ENCODE data around the gene EIF5.

EIF5 gene

DNA sequence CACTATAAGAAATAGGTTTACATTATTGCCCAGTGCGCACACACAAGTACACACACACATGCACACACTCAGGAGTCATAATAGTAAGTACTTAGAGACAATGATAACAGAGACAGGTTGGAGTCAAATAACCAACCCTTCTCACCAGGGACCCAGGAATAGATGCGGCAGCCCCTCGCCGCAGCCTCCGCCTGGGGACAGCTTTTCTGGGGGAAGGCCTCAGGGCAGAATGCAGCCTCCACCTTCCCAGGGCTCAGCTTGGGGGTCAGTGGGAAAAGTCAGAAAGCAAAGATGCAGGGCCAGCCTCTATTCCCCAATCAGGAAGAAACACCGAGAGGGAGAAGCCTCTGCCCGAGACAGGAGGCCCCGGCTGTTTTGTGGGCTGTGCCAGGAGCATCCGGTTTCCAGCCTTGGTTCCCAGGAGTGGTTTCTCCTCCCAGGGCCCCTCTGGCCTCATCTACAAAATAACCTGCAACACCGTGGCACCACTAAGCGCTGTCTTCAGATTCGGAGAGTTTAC, 23.4 kb upstream of the EIF5 start:
- DNase-seq: no peak

DNA sequence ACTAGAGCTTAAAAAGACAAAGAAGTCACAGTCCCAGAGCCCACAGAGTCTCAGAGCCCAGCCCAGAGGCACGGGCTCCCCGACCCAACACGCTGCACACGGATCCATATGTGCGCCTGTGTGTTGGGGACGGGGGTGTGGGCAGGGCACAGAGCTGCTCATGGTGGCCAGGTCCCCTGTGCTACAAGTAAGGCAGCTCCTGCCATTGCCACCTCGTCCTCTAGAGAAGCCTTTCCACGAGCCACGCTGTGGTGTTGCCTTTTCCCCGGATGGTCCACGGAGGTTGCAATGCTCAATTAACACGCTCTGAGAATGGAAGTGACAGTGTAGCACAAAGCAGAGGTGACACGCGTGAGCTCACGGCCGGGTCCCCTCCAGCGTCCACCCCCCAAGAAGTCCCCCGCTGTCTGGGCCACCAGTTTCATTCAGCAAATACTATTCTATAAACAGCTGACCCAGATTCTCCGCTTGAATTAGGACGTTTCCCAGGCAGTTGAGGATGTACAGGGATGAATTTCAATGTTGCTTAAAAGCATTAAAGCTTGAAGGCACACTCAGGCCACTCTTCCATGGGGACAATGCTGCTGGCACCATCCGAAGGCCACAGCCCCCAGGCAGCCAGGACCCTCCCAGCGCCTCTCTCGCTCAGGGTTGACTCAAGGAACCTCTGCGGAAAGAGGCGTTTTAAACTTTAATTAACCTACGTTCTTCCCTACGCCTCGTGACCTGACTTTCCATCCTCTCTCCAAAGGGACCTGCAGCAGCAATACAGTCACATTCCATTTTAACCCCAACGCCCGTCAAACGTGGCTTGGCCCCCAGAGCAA, 22.7 kb upstream of the EIF5 start:
- DNase-seq: no peak

DNA sequence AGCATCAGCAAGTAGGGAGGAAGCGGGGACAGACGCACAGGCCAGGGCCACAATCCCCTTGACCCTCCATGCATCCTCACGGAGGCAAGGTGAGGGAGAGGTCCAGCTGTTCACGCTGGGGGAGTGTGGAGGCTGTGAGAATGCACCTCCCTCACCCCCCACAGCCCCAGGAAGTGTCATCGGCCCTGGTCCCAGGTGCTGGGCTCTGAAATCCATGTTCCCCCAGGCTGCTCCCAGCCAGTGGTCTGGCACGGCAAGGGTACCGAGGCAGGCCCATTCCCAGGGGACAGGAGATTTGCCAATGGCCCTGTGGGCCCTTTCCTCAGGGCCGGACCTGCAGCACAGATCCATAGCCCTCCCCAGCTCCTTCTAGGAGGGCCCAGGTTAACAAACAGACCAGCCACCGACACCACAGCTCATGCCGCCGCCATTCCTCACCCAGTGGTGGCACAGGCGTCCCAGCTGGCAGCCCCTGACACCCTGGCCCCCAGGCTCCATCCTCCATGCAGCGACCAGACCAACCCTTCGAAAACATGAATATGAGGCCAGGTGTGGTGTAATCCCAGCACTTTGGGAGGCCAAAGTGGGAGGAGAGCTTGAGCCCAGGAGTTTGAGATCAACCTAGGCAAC, 21.9 kb upstream of the EIF5 start:
- no peak for DNase-seq

DNA sequence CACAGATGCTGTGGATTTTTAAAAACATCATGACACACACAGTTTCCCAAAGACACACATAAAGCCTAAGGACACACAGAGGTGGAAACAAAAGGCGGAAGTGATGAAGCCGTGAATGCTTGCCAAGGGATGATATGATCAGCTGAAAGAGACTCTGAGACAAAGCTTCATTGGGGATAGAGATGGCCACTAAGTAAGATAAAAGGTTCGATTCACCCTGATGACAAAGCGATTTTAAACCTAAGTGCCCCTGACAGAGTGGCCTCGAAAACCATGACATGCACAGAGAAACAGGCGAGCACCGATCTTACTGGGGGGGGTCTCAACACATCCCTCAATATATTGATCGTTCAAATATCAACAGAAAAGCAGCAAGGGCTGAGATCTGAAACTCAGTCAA, 20.3 kb upstream of the EIF5 start:
- no peak for DNase-seq

DNA sequence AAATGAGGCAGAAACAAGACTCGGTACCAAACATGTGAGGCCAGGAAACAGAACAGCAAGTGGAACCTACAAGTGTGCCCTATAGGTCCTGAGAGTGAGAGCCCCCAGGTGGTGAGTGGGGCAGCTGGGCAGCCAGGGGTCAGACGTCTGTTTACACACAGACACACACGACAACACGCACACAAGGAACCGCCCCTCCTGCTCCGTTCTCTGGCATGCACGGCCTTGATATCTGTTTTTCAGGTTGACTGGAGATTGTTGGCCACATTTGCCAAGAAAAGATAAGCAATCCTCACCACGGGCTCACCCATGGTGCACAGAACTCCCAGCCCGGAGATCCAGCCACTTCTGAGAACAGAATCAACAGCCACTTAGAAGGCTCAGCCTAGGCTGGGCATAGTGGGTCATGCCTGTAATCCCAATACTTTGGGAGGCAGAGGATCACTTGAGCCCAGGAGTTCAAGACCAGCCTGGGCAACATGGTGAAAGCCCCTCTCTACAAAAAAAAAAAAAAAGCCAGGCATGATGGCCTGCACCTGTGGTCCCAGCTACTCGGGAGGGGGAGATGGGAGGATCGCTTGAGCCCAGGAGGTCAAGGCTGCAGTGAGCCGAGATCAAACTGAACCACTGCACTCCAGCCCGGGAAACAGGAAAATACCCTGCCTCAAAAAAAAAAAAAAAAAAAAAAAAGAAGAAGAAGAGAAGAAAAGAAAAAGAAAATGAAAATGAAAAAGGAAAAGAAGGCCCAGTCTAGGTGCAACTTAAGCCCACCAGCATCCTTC, 19.4 kb upstream of the EIF5 start:
- DNase-seq: no peak

DNA sequence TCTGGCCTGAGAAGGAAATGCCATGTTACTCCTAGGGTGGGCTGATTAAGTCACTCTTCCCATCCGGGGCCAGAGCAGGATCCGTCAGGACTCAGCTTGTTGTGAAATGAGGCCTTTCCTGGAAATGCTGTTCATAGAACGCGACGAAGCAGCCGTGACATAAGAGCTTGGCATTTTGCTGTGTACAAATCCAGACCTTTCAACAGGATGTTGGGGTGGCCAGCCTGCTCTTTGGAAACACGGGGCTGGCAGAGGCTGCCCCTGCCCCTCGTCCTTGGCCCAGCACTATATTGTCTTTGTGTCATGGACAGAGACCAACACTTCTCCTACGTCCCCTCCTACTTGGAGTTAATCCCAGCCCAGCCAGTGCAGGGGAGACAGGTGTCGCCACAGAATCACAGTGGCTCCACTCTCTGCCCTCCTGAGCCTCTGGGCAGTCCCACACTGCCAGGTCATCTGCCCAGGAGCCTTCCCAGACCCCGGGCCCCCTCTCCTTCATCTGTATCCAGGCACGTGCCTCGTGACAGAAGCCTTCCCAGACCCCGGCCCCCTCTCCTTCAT, 18.6 kb upstream of the EIF5 start:
- DNase-seq: no peak

DNA sequence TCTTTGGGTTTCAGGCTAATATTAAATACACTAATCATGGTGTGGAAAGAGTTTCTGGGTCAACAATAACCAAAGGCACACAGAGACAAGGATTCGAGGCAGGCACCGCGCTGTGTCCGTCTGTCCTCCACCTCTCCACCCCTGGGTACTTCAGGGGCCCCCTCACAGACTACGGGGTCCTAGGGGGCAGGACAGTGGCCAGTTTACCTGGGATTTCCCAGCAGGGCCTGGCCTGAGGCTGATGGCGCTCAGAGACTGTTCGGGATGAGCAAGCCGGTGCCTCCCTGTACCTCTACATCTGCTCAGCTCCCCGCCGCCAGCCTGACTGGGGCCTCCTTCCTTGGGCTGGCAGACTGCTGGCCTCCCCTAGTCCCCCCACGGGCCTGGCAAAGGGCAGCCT, 18.1 kb upstream of the EIF5 start:
- DNase-seq: no peak

DNA sequence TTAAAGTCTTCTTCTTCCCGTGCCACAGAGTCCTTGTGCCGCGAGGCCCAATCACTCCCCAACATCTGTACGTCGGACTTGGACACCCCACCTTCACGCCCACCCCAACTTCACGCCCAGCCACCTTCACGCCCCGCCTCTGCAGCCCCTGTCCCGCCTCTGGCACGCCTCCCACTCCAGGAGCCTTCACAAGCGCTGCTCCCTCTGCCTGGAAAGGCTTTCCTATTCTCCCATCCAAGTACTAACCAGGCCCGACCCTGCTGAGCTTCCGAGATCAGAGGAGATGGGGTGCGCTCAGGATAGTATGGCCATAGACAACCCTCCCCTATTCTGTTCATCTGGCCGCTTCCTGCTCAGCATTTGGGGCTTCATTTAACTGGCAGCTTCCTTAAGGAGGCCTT, 17.3 kb upstream of the EIF5 start:
- no peak for DNase-seq

DNA sequence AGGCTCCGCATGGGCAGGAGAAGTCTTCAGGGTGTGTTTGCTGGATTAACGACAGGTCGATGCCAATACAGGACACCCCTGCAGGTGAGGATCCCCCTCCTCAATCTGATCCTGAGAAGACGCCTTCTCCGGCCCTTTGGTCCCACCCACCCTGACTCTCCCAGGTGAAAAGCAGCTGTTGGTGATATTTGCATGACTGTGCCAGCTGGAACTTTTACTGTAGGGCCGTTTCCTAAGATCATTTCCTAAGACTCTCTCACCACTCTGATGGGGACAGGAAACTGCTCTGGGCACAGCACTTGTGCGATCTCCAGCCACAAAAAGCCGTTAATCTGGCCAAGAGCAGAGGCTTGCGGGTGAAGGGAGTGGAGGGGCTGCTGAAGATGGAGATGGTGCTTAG, 16.8 kb upstream of the EIF5 start:
- no peak for DNase-seq

DNA sequence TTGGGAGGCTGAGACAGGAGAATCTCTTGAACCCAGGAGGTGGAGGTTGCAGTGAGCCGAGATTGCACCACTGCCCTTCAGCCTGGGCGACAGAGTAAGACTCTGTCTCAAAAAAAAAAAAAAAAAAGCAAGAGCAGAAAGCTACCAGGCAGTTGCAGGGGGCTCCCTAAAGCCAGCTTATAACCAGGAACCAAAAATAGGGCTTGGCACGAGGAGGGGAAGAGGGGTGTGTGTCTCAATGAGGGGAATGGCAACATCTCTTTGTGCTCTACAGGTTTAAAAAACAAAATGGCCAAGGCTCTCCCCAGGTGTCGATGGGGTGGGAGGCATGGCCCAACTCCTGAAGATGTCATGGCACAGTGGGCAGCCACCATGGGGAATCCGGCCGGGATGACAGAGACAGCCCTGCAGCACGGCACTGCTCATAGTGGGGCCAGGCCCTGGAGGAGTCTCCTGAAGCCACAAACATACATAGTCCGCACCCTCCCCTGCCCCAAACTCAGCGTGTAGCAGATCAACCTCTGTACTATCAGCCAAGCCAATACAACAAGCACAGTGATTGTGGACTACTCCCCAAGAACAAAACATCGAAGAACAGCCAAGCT, 16.0 kb upstream of the EIF5 start:
- DNase-seq: no peak

DNA sequence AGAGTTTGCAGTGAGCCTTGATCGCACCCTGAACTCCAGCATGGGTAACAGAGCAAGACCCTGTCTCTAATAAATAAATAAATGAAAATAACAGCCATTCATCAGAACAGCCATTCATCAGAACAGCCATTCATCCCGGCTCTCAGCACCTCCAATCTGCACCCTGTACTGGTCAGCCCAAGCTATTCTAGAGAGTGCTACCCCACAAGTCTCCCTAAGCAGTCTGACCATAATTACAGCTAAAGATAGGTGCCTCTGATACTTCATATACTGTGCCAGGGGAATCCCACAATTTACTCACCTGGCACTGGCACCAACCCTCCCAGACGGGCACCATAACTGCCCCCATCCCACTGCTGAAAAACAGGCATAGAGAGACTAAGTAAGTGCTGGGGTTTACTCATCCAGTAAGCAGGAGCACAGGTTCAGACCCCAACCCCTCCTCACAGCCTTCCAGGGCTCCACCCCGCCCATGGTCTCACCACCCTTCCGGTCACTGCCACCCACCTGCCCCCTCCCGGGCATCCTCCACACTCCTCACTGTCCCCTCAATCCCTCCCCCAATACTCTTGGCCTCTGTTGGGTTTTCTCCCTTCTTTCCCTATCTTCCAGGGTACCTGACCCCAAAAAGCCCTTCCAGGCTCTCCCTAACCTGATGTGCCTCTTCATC, 15.2 kb upstream of the EIF5 start:
- DNase-seq: no peak

DNA sequence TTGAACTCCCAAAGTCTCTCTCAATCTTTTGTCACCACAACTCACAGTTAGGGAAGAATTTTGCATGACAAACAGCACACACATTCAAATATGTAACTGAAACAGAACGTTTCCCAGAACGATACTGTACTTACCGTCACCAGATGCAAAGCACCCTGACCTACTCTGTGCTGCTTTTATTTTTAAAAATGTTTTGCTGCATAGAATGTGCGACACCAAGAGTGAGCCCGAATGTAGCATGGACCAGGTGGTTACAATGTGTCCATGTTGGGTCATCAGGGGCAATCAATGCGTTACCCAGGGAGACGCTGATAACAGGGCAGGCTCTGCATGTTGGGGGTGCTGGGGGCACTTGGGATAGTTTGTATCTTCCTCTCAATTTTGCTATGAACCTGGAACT, 14.6 kb upstream of the EIF5 start:
- no peak for DNase-seq

DNA sequence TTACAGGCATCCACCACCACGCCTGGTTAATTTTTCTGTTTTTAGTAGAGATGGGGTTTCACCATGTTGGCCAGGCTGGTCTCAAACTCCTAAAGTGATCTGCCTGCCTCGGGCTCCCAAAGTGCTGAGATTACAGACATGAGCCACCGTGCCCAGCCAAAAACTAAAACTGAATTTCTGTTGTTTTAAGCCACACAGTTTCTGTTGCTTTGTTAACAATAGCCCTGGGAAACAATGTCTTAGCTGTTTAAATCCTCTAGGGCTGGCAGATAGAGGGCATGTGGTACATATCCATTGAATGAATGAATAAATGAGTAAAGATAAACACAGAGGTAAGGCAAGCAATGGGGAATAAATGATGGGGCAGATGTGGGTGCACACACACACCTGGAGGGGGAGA, 8.0 kb upstream of the EIF5 start:
- no peak for DNase-seq

DNA sequence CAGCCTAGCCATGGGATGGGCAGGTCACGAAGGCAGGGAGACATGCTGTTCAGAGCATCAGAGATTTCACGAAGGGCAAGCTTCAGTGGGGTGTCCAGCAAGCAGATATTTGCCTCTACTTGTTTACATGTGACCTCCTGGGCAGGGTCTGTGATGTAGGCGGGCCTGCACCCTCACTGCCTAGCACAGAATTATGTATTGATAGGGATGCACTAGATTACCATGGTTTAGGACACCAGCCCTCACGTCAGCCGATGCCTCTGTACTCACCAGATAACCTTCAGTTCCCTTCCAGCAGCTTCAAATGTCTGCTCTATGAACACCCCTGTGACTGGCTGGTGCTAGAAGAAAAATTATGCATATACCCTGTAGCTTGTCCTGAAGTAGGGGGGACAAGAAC, 5.1 kb upstream of the EIF5 start:
- no peak for DNase-seq

DNA sequence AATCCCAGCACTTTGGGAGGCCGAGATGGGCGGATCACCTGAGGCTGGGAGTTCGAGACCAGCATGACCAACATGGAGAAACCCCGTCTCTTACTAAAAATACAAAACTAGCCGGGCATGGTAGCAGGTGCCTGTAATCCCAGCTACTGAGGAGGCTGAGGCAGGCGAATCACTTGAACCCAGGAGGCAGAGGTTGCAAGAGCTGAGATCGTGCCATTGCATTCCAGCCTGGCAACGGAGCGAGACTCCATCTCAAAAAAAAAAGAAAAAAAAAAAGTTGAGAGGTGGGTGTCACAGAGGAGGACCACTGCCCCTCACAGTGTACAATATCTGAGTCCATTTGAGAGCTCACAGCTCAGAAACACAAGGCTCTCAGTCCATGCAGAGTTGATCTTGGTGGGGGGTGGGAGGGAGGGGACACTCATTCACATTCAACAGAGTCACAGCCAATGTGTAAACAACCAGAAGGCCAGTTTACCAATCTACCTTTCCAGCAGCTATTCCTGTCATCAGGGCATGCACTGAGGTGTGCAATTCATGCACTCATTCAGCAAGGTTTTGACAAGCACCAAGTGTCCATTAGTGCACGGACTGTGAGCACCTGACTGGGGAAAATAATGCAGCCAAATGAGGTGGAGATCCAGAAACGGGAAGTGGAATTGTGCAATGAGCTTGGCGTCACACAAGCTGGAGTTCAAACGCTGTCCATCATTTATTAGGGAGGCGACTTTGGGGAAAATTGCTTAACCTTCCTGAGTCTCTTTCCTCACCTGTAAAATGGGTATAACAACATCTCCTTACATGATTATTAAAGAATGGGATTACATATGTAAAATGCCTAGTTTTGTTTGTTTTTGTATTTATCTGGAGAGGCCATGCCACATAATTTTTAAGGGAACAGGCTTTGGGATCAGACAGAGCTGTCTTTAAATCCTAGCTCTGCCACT, 4.4 kb upstream of the EIF5 start:
- DNase-seq: no peak

DNA sequence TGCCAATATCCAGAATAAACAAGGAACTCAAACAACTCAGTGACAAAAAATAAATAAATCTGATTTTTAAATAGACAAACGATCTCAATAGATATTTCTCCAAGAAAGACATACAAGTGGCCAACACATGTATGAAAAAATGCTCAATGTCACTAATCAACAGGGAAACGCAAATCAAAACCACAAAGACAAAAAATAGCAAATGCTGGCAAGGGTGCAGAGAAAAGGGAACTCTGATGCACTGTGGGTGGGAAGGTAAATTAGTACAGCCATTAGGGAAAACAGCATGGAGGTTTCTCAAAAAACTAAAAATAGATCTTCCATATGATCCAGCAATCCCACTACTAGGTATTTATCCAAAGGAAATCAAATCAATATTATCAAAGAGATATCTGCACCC, 3.5 kb upstream of the EIF5 start:
- no peak for DNase-seq

DNA sequence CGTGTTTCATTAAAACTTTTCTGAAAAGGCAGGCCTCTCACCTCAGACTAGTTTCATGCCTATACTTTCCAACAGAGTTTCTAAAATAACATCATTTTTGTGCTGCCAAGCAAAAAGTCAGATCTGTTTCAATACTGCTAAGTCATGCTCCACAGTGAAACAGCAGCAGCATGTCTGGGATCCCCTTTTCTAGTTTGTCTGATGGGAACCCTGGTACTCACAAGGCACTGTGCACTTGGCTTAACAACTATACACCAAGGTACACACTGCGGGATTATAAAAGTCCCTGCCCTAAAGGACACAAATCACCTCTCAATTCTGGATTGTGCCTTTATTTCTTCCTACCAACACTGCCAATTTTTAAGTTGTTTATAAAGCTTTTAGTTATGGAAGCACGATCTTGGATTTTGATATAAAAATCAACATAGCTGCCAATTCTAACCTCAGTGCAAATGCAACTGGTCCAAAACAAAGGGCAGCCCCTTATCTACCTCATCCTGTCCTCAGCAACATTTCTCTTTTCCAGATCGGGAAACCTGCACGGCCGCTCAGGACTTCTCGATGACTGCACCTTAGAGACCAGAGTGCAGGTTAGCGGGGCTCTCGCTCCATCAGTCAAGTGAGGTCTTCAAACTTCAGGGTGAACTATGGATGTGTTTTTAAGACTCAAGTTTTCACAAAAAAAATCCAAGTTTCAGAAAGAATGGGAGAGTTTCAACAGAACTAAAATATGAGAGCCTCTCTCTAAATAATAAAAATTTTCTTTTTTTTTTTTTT, 1.7 kb upstream of the EIF5 start:
- DNase-seq: no peak

DNA sequence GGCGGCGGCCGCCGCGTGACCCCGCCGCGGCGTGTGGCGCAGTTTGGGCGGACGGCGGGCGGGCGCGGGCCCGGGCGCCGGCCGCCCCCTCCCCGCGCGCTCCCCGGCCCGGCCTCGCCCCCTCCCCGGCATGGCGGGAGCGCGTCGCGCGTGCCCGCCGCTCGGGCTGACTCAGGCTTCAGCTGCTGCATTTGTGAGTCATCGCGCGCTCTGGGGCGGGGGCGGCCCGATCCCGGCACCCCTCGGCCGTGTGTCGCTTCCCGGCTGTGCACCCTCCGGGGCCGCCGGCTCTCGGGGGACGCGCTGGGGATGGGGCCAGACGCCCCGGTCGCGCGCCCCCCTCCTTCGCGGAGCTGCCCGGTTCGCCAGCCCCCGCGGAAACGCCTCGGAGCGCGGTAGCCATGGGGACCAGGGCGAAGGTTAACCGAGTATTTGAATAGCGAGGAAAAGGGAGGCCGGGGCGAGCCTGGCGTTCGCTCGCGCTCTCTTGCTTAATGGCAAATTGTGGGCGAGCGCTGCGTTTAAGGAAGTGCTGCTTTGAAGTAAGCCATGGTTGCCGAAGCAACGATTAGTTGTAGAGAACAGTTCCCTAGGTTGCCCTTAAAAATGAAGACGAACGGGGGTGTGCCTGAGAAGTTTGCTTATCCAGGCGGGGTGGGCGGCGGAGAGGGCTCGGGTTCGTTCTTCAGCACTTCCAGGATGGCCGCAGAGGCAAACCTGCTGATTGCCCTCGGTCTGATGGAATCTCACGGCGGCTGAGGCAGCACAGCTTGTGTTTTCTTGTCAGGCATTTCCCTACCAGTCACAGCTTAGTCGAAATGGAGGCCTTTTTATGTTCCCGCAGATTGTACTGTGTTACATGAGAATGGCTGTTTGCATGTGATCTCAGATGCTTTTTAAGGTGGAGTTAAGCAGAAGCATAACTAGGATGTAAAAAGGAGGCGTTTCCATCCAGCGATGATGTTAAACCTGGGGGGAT, 896 bp downstream of the EIF5 start:
- DNase-seq: peak; percentile 91

DNA sequence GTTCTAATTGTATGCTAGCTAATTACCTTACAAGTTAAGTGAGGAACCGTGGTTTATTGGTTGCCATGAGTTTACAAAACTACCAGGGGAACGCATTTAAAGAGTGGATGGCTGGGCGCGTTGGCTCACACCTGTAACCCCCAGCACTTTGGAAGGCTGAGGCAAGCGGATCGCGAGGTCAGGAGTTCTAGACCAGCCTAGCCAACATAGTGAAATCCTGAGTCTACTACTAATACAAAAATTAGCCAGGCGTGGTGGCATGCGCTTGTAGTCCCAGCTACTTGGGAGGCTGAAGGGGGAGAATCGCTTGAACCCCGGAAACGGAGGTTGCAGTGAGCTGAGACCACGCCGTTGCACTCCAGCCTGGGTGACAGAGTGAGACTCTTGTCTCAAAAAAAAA, 2.2 kb downstream of the EIF5 start:
- no peak for DNase-seq
